ENCODE results near the gene TMEM95. TPM values are rescaled to one million over a fixed set of nuclear protein-coding genes. Genes with fewer than 3 reads are reported as not detected.

TMEM95 gene
- total RNA-seq, 1 experiment from 2014 or later = not detected

- no TSS peak for BruUV-seq (replicated peaks)
- TF ChIP-seq POLR2AphosphoS5 (IDR thresholded peaks at IDR 0.05; ENCODE audit: low read depth, low read length) = peak; percentile 99
- TF ChIP-seq CEBPB (IDR thresholded peaks at IDR 0.05; ENCODE audit: low read depth) = no peak
- TF ChIP-seq ZFX (IDR thresholded peaks at IDR 0.05) = peak; percentile 77
- TF ChIP-seq, protein P1, sequence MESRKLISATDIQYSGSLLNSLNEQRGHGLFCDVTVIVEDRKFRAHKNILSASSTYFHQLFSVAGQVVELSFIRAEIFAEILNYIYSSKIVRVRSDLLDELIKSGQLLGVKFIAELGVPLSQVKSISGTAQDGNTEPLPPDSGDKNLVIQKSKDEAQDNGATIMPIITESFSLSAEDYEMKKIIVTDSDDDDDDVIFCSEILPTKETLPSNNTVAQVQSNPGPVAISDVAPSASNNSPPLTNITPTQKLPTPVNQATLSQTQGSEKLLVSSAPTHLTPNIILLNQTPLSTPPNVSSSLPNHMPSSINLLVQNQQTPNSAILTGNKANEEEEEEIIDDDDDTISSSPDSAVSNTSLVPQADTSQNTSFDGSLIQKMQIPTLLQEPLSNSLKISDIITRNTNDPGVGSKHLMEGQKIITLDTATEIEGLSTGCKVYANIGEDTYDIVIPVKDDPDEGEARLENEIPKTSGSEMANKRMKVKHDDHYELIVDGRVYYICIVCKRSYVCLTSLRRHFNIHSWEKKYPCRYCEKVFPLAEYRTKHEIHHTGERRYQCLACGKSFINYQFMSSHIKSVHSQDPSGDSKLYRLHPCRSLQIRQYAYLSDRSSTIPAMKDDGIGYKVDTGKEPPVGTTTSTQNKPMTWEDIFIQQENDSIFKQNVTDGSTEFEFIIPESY (IDR thresholded peaks at IDR 0.05; ENCODE audit: extremely low read depth, insufficient replicate concordance, low read length) = no peak
- TF ChIP-seq POLR2A (IDR thresholded peaks at IDR 0.05; ENCODE audit: borderline replicate concordance, extremely low read depth, insufficient read depth, insufficient read length) = peak; percentile 76
- Histone ChIP-seq H3K36me3 (ENCODE audit: control insufficient read depth in 1 of 2, insufficient read depth in 2 of 2, low read length in 2 of 2) (peaks cover 0 to 9% of the 10 kb centered on the region in 2 experiments; a peak in 1 of 4 replicates), H4K20me1 (ENCODE audit: insufficient read depth) (no peaks in the 10 kb centered on the region), H3K9me2 (ENCODE audit: insufficient read depth) (no peaks in the 10 kb centered on the region), H3K9ac (ENCODE audit: low read length) (peak within 1 kb of the TSS; percentile 89), H3K9me3 (ENCODE audit: control insufficient read depth in 1 of 2, insufficient read depth in 1 of 2, low read depth in 1 of 2, low read length in 2 of 2) (0 out of 4 replicates have a peak, but pooled peaks cover 0 to 7% of the 10 kb centered on the region in 2 experiments), H3K4me1 (ENCODE audit: control insufficient read depth in 1 of 2, insufficient read depth in 2 of 2, low read length in 2 of 2) (peaks cover 8 to 26% of the 10 kb centered on the region in 2 experiments; a peak in 3 of 4 replicates), H3K79me2 (ENCODE audit: insufficient read depth, low read length) (peaks cover 8% of the 10 kb centered on the region; the same call in 1 of the 2 replicates), H3K27ac (ENCODE audit: low read depth, low read length) (peak within 1 kb of the TSS; percentile 53), H3K4me3 (replicated peaks in 1 of 2; ENCODE audit: low read depth in 1 of 2, low read length in 2 of 2) (peak within 1 kb of the TSS; percentile 84 to 96), H3K4me2 (ENCODE audit: low read length) (peak within 1 kb of the TSS; percentile 87), H3K27me3 (ENCODE audit: insufficient read depth, low read length) (no peaks in the 10 kb centered on the region), H2AFZ (ENCODE audit: low read depth, low read length, poor library complexity, severe bottlenecking) (peak within 1 kb of the TSS; percentile 95)
- RAD21 ChIA-PET (ENCODE audit: low non-redundant PET in 1 of 2, low total read pairs in 2 of 2, uncharacterized antibody in 2 of 2, unreplicated experiment in 2 of 2) = no interaction called here
- ATAC-seq (peak; percentile 83), DNase-seq (ENCODE audit: low read depth, low spot score) (no peak)
- intact Hi-C loops (cut with micrococcal nuclease) = no loop called here
- CTCF ChIA-PET = interaction anchor here (1.0 to 1.9 kb wide), 6 partner anchors 13 to 179 kb away, joined by 3 to 5 read pairs (median 4); partner anchors contain the start of genes PLSCR3 and TMEM256
- POLR2A ChIA-PET = interaction anchor here (0.8 to 2.1 kb wide), 7 partner anchors 13 to 306 kb away, joined by 3 to 6 read pairs (median 3); partner anchors contain the start of genes PLSCR3, TMEM256 and TP53
Observed at GRCh38 chr17:7380855-7381683, 26.1 kb downstream of the TMEM95 start, which contains the start of gene TNK1. TNK1 (plus strand) TSS chr17:7381089; CDS start chr17:7382927, 1,838 bp downstream.
